NB4 (cell line): Measurements from ENCODE around the gene C22orf15.

Experiments used
- CTCF ChIP-seq: IDR thresholded peaks from one replicate; pipeline ENCODE4 v1.5.1; 2012; ENCODE audit warnings: low read depth, low read length
- MAX ChIP-seq: IDR thresholded peaks from 2 replicates; pipeline ENCODE4 v1.6.1; 2011; ENCODE audit warnings: low read depth, low read length
- MYC ChIP-seq: IDR thresholded peaks from 2 replicates; pipeline ENCODE4 v1.6.1; 2011; ENCODE audit warnings: low read depth, low read length
- POLR2A ChIP-seq: IDR thresholded peaks from 2 replicates; pipeline ENCODE4 v1.6.1; 2011; ENCODE audit warnings: mild to moderate bottlenecking; ENCODE audit not compliant: insufficient read length; ENCODE audit errors: extremely low read depth

- TF ChIP-seq CTCF: no peak
- no peak for TF ChIP-seq POLR2A
- TF ChIP-seq MAX: no peak
- TF ChIP-seq MYC: no peak
These were observed 44.2 kb upstream of the C22orf15 start for GRCh38 chr22:23718371-23719165.
